Measurements from ENCODE around the gene LRBA. TPM values are rescaled to one million over a fixed set of nuclear protein-coding genes. Genes with fewer than 3 reads are reported as not detected.
"Not testable (repeated sequence)": the region's sequence is repeated elsewhere in the genome, so short reads cannot be mapped to it uniquely, and the experiment has no call there.

The LRBA gene
- total RNA-seq, 2 donors from 2014 or later: 50.1 to 59.9 TPM

GRCh38 chr4:150541681-150542080 is 473.4 kb downstream of the LRBA start:
- ATAC-seq: no peak
- no peaks in the 10 kb centered on the region for H3K9me3 ChIP-seq
- no peak overlapping the region for H3K4me3 ChIP-seq
- TF ChIP-seq, protein P1, sequence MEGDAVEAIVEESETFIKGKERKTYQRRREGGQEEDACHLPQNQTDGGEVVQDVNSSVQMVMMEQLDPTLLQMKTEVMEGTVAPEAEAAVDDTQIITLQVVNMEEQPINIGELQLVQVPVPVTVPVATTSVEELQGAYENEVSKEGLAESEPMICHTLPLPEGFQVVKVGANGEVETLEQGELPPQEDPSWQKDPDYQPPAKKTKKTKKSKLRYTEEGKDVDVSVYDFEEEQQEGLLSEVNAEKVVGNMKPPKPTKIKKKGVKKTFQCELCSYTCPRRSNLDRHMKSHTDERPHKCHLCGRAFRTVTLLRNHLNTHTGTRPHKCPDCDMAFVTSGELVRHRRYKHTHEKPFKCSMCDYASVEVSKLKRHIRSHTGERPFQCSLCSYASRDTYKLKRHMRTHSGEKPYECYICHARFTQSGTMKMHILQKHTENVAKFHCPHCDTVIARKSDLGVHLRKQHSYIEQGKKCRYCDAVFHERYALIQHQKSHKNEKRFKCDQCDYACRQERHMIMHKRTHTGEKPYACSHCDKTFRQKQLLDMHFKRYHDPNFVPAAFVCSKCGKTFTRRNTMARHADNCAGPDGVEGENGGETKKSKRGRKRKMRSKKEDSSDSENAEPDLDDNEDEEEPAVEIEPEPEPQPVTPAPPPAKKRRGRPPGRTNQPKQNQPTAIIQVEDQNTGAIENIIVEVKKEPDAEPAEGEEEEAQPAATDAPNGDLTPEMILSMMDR (IDR thresholded peaks at IDR 0.05): no peak
- no peak for TF ChIP-seq POLR2A (IDR thresholded peaks at IDR 0.05)
- no peaks in the 10 kb centered on the region for H3K27me3 ChIP-seq
- no peak for DNase-seq
- intact Hi-C loops (cut with DNase I): no loop called here
- peaks cover 6% of the 10 kb centered on the region for H3K4me1 ChIP-seq
- 92% methylated on average over 3 of the region's 3 CpGs for WGBS, 2 donors
- H3K27ac ChIP-seq: no peak overlapping the region
- no peaks in the 10 kb centered on the region for H3K36me3 ChIP-seq (replicated peaks in 1 of 2; ENCODE audit: insufficient read depth in 1 of 2, low read depth in 2 of 2)

DNA sequence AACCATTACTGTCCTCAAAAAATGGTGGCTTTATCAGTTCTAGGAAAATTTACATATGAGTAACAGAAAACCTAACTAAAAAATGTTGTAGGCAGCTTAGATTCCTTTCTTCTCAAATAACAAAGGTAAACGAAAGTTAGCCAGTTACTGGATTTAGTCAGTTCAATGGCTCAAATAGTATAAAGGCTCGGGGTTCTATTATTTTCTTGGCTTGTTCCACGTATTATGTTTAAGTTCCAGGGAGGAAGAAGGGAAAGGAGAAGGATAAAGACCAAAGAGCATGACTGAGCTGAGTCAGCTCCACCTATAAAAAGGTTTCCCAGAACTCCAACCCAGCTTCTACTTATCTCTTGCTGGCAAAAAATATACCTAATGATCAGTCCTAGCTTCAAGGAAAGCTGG is 474.1 kb downstream of the LRBA start:
- TF ChIP-seq, protein P1 (IDR thresholded peaks at IDR 0.05): no peak
- no peak for TF ChIP-seq POLR2A (IDR thresholded peaks at IDR 0.05)
- Histone ChIP-seq H3K27me3 (no peaks in the 10 kb centered on the region), H3K27ac (no peak overlapping the region), H3K4me3 (no peak overlapping the region), H3K9me3 (no peaks in the 10 kb centered on the region), H3K4me1 (peaks cover 6% of the 10 kb centered on the region), H3K36me3 (replicated peaks in 1 of 2; ENCODE audit: insufficient read depth in 1 of 2, low read depth in 2 of 2) (no peaks in the 10 kb centered on the region)
- no peak for ATAC-seq
- WGBS, 2 donors: 87 to 88% methylated on average over 3 of the region's 3 CpGs
- no peak for DNase-seq
- intact Hi-C loops (cut with DNase I): no loop called here

DNA sequence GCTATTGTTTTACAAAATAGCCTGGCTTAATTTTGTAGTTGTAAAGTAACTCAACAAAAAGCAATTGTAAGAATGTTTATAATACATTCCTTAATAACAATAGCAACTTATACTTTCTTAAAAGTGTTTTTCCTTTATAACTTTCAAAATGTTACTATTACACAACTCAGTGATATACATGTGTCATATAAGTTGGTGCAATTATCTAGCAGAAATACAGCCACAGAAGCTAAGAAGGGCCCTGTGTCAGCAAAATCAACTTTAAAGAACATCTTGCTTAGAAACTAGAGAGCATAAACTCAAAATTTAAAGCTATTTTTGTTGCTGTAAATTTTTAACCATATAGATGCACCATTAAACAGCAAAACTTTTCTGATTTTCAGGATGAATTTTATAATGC is 474.5 kb downstream of the LRBA start:
- TF ChIP-seq, protein P1 (IDR thresholded peaks at IDR 0.05): no peak
- no peak for TF ChIP-seq POLR2A (IDR thresholded peaks at IDR 0.05)
- no peaks in the 10 kb centered on the region for H3K36me3 ChIP-seq (replicated peaks in 1 of 2; ENCODE audit: insufficient read depth in 1 of 2, low read depth in 2 of 2)
- H3K27me3 ChIP-seq: no peaks in the 10 kb centered on the region
- ATAC-seq (no peak), DNase-seq (no peak)
- no peaks in the 10 kb centered on the region for H3K9me3 ChIP-seq
- intact Hi-C loops (cut with DNase I): no loop called here
- peaks cover 6% of the 10 kb centered on the region for H3K4me1 ChIP-seq
- H3K4me3 ChIP-seq: no peak overlapping the region
- H3K27ac ChIP-seq: no peak overlapping the region

GRCh38 chr4:150537911-150538310 is 477.2 kb downstream of the LRBA start:
- ATAC-seq; intact Hi-C loops (cut with DNase I): not testable (repeated sequence)

DNA sequence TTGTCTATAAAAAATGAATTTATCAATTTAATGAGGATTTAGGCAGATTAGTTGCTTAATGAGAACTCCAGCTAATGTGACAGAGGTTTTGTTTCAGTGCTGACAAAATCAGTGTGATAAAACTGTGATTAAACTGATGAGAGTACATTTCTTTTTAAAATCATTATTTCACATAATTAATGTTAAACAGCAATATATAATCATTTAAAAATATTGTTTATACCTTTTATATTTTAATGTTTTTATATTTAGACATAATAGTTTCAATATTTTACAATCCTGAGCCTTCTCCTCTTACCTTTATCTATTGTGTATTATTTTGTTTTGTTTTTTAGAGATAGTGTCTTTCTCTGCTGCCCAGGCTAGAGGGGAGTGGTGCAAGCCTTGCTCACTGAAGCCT is 480.3 kb downstream of the LRBA start:
- no peaks in the 10 kb centered on the region for H3K36me3 ChIP-seq (replicated peaks in 1 of 2; ENCODE audit: insufficient read depth in 1 of 2, low read depth in 2 of 2)
- intact Hi-C loops (cut with DNase I): no loop called here
- DNase-seq (no peak), ATAC-seq (no peak)
- no peak overlapping the region for H3K27ac ChIP-seq
- H3K4me1 ChIP-seq: no peaks in the 10 kb centered on the region
- H3K4me3 ChIP-seq: no peak overlapping the region
- H3K27me3 ChIP-seq: no peaks in the 10 kb centered on the region
- TF ChIP-seq, protein P1 (IDR thresholded peaks at IDR 0.05): no peak
- no peak for TF ChIP-seq POLR2A (IDR thresholded peaks at IDR 0.05)
- H3K9me3 ChIP-seq: no peaks in the 10 kb centered on the region

More at GRCh38 chr4:150537911-150538310, 477.2 kb downstream of the LRBA start:
- H3K9me3 ChIP-seq; DNase-seq; H3K4me3 ChIP-seq; H3K27me3 ChIP-seq; H3K36me3 ChIP-seq (replicated peaks in 1 of 2; ENCODE audit: insufficient read depth in 1 of 2, low read depth in 2 of 2); H3K27ac ChIP-seq; H3K4me1 ChIP-seq: not testable (repeated sequence)
- WGBS, 2 donors: 90 to 97% methylated on average over 3 of the region's 3 CpGs

All from body of pancreas (tissue), 4 donors.